ENCODE results near the gene PGGHG.
"Not testable (repeated sequence)": the region's sequence is repeated elsewhere in the genome, so short reads cannot be mapped to it uniquely, and the experiment has no call there.

PGGHG gene

DNA sequence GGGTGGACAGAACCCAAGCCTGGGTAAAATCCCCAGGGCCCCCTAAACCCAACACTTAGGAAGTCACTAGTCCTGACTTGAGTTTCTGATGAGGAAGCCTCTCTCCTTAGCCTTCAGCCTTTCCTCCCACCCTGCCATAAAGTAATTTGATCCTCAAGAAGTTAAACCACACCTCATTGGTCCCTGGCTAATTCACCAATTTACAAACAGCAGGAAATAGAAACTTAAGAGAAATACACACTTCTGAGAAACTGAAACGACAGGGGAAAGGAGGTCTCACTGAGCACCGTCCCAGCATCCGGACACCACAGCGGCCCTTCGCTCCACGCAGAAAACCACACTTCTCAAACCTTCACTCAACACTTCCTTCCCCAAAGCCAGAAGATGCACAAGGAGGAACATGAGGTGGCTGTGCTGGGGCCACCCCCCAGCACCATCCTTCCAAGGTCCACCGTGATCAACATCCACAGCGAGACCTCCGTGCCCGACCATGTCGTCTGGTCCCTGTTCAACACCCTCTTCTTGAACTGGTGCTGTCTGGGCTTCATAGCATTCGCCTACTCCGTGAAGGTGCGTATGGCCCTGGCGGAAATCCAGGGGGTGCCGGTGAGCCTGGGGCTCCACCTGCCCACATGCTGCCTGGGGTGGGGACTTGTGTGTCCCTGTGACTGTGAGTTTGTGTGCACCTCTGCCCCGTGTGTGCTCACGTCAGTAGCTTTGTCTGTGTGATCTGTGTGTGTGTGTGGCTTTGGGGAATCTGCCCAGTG, 25.0 kb downstream of the PGGHG start, which contains the start of gene IFITM1:
Gene IFITM1 (plus strand): TSS at position 254 of the 767 bp plus-strand sequence. CDS start 131 bp downstream, at position 385.
- peak; percentile 88 for DNase-seq (ENCODE audit: low spot score)

DNA sequence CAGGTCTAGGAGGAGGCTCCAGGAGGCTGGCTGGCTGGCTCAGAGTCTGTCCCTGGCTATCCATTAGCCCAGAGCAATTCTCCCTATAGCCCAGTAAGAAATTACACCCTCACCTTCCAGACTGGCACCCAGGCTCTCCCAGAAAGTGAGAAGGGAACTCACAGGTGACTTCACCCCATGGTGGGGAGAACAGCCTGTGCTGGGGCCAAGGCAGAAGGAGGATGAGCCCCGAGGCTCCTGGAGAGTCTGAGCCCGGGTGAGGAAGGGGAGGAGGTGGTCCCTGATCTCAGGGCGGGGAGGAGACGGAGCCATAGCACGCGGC, 25.6 kb downstream of the PGGHG start:
- not testable (repeated sequence) for DNase-seq (ENCODE audit: low spot score)

- DNase-seq (ENCODE audit: low spot score), result no peak
Measured at GRCh38 chr11:315051-315481, 26.1 kb downstream of the PGGHG start.

GRCh38 chr11:315516-315994, 26.6 kb downstream of the PGGHG start:
- no peak for DNase-seq (ENCODE audit: low spot score)

DNA sequence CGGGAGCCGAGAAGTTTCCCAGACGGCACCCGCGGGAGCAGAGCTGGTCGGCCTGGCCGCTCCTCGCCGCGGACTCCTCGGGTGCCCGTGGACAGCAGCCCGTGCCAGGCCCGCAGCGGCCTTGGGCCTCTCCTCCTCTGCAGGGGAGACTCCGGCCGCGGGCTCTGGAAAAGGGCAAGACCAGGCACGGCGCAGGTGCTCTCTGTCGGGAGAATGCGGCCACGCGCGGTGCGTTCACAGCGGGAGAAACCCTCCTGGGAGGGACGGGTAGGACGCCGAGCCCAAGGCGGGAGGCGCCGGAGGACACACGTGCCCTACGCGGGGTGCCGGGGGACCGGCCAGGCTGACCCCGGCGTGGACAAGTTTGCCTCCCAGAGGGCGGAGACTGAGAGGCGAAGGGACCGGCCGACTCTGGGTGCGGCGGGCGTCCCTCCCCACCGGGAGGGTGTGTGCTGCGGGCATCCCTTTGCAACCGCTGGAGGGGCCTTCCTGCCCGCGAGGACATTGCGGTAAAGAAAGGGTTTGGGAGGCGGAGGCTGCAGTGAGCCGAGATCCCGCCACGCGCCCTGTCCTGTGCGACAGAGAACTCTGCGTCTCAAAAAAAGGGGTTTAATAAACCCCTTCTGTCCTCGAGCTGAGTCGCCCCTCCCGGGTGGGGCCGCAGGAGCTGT, 27.2 kb downstream of the PGGHG start:
- no peak for DNase-seq (ENCODE audit: low spot score)

GRCh38 chr11:316891-317301, 28.0 kb downstream of the PGGHG start:
- DNase-seq (ENCODE audit: low spot score), result no peak

DNA sequence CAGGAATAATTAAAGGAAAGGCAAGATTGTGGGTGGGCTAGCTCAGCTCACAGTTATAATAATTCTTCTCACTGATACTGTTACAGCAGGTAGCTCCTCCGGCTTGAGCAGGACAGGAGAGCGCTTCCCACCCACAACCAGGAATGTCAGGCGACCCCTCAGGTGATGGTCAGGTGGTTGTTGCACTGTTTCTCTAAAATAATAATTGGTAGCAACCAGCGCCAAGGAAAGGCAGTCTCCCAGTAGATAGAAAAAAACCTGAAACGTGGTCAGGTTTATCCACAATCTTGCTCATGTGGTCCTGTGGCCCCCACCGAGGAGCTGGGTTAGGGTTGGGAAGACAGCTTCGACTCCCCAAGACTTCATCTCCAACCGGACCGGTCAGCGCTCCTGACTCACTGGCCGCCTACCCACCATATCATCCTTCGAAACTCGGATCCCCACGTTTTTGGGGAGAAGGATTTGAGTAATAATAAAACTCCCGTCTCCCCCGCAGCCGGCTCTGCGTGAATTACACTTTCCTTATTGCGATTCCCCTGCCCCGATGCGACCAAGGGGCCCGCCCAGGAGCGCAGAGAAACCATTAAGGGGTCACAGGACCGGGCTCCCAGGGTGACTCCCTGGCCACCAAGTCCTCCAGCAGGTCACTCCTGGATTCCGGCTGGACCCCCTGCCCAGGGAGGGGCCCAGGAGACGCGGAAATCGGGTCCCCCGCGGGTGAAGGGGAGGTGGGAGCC, 28.9 kb downstream of the PGGHG start:
- not testable (repeated sequence) for DNase-seq (ENCODE audit: low spot score)

- not testable (repeated sequence) for DNase-seq (ENCODE audit: low spot score)
Measured at GRCh38 chr11:318405-319120, 29.6 kb downstream of the PGGHG start.

- not testable (repeated sequence) for DNase-seq (ENCODE audit: low spot score)
Measured at GRCh38 chr11:319121-319887, 30.4 kb downstream of the PGGHG start.

DNA sequence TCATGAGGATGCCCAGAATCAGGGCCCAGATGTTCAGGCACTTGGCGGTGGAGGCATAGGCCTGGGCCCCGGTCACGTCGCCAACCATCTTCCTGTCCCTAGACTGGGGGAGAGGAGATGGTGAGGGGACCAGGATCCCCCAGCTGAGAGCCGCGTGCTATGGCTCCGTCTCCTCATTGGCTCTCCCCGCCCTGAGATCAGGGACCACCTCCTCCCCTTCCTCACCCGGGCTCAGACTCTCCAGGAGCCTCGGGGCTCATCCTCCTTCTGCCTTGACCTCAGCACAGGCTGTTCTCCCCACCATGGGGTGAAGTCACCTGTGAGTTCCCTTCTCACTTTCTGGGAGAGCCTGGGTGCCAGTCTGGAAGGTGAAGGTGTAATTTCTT, 31.0 kb downstream of the PGGHG start:
- DNase-seq (ENCODE audit: low spot score), result not testable (repeated sequence)

GRCh38 chr11:324156-324555, 35.2 kb downstream of the PGGHG start:
- DNase-seq (ENCODE audit: low spot score), result no peak

DNA sequence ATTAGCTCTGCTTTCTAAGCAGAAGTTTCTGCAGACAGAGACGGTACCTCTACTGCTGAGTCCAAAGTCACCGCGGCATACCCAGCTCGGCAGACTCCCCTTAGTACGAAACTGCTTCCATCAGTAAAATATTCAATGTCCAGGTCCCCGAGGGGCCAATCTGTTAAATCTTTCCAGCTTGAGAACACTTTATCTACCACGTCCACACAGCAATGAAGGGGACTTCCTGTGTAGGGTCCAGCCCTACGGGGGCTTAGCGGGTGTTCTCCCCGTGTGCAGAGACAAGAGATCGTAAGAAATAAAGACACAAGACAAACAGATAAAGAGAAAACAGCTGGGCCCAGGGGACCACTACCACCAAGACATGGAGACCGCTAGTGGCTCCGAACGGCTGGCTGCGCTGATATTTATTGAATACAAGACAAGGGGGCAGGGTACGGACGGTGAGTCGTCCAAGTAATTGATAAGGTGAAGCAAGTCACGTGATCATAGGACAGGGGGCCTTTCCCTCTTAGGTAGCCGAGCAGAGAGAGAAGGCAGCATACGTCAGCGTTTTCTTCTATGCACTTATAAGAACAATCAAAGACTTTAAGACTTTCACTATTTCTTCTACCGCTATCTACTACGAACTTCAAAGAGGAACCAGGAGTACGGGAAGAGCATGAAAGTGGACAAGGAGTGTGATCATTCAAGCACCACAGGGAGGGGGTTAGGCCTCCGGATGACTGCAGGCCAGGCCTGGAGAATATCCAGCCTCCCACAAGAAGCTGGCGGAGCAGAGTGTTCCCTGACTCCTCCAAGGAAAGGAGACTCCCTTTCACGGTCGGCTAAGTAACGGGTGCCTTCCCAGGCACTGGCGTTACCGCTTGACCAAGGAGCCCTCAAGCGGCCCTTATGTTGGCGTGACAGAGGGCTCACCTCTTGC, 35.9 kb downstream of the PGGHG start:
- not testable (repeated sequence) for DNase-seq (ENCODE audit: low spot score)

DNA sequence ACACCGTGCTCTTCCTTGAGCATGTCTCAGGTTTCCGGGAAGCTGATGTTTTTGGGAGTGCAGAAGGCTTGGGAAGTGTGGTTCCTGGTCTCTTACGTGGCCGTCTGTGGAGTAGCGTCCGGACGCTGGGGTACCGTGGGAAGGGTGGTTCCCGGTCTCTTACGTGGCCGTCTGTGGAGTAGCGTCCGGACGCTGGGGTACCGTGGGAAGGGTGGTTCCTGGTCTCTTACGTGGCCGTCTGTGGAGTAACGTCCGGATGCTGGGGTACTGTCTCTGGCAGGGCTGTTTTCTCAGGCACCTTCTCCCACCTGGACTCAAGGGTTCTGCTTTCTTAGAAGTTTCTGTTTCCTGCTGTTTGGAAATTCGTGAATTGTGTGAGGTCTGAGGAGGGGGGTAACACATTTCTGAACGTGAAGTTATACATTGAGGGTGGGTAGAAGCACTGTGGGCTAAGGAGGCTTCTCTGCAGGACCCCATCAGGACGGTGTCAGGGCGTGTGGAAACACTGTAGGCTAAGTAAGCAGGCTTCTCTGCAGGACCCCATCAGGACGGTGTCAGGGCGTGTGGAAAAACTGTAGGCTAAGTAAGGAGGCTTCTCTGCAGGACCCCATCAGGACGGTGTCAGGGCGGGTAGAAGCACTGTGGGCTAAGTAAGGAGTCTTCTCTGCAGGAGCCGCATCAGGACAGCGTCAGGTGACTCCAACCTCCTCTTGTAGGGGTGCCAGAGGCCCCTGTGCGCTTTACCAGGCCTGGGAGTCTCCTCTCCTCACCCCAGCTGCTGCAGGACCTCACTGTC, 37.1 kb downstream of the PGGHG start:
- DNase-seq (ENCODE audit: low spot score), result no peak

DNA sequence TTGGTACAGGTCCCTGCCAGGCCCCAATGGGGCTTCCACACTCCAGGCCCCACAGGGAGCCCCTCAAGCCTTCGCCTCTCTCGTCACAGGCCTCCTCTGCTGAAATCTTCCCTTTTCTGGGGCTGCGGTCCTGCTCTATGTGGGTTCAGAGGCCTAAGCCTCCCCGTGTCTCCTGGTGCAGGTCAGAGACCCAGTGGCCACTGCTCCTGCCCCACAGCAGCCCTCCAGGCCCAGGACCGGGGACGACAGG, 37.6 kb downstream of the PGGHG start:
- no peak for DNase-seq (ENCODE audit: low spot score)

GRCh38 chr11:326842-327580, 38.1 kb downstream of the PGGHG start:
- DNase-seq (ENCODE audit: low spot score), result no peak

DNA sequence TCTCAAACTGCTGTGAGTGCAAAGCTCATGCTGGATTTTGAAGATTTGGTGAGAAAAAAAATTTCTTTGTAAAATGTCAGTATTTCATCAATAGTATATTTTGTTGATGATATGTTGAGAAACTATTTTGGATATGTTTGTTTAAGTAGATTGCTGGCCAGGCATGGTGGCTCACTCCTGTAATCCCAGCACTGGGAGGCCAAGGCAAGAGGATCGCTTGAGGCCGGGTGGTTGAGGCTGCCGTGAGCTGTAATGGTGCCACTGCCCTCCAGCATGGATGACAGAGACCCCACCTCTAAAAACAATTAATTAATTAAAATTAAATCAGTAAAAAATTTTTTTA, 38.6 kb downstream of the PGGHG start:
- no peak for DNase-seq (ENCODE audit: low spot score)

DNA sequence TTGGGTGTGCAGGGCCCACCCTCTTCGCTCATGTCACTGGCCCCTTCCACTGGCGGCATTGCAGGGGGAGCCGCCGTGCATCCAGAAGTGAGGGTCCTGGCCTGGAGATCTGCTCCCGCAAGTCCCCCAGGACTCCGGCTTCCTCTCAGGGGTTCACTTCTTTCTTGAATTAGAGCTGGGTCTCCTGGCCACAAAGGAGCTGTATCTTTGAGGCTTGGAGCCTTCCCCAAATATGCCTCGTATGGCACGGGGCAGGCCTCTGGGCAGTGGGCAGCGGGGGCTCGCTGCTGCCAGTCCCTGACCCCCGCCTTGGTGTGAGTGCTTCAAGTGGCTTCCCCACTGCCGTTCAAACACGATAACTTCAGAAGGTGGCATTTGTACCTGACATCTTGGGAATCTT, 39.1 kb downstream of the PGGHG start:
- no peak for DNase-seq (ENCODE audit: low spot score)

DNA sequence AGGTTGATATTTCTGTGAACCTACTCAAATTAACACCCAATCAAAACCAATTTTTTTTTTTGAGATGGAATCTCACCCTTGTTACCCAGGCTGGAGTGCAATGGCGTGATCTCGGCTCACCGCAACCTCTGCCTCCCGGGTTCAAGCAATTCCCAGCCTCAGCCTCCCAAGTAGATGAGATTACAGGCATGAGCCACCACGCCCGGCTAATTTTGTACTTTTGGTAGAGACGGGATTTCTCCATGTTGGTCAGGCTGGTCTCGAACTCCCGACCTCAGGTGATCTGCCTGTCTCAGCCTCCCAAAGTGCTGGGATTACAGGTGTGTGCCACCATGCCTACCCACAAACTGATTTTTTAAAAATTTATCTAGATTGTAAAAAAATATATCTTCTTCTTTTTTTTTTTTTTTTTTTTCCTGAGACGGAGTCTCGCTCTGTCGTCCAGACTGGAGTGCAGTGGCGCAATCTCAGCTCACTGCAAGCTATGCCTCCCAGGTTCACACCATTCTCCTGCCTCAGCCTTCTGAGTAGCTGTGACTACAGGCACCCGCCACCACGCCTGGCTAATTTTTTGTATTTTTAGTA, 39.7 kb downstream of the PGGHG start:
- not testable (repeated sequence) for DNase-seq (ENCODE audit: low spot score)

GRCh38 chr11:329886-330253, 40.9 kb downstream of the PGGHG start:
- no peak for DNase-seq (ENCODE audit: low spot score)

Measured in GM03348 (cell line).